Mesenchymal stem cell (in vitro differentiated cells and primary cell): ENCODE data around the gene ANTXR2.

Experiments used
- DNase-seq: peaks from one replicate; pipeline ENCODE4 v3.0.0-alpha.2; 2013
- H2AFZ ChIP-seq: one replicate; pipeline ENCODE4 v1.6.1; 2013; ENCODE audit warnings: low read depth, mild to moderate bottlenecking, control low read depth, inconsistent platforms, low read length, moderate library complexity
- H2AK5ac ChIP-seq: 2 replicates; pipeline ENCODE4 v1.6.1; 2013; ENCODE audit warnings: low read length, moderate library complexity, mild to moderate bottlenecking, inconsistent platforms; ENCODE audit not compliant: severe bottlenecking
- H2BK120ac ChIP-seq: one replicate; pipeline ENCODE4 v1.6.1; 2013; ENCODE audit warnings: low read depth, mild to moderate bottlenecking, inconsistent platforms, low read length, moderate library complexity
- H2BK12ac ChIP-seq, 2 experiments: one replicate each; pipeline ENCODE4 v1.6.1; 2013; ENCODE audit warnings: inconsistent platforms in 2 of 2, low read length in 2 of 2, mild to moderate bottlenecking in 2 of 2, moderate library complexity in 2 of 2, control low read depth in 1 of 2
- H2BK15ac ChIP-seq: one replicate; pipeline ENCODE4 v1.6.1; 2013; ENCODE audit warnings: mild to moderate bottlenecking, low read depth, inconsistent platforms; ENCODE audit not compliant: poor library complexity, severe bottlenecking
- H2BK5ac ChIP-seq: 2 replicates; pipeline ENCODE4 v1.6.1; 2013; ENCODE audit warnings: low read depth, mild to moderate bottlenecking, low read length, control low read depth, inconsistent platforms; ENCODE audit not compliant: poor library complexity, severe bottlenecking
- H3K14ac ChIP-seq, 2 experiments: one replicate each; pipeline ENCODE4 v1.6.1; 2013; ENCODE audit warnings: inconsistent platforms in 2 of 2, low read length in 2 of 2, control low read depth in 1 of 2, mild to moderate bottlenecking in 1 of 2, moderate library complexity in 1 of 2
- H3K18ac ChIP-seq, 2 experiments: one replicate each; pipeline ENCODE4 v1.6.1; 2013; ENCODE audit warnings: inconsistent platforms in 2 of 2, low read length in 2 of 2, control low read depth in 1 of 2, low read depth in 1 of 2, mild to moderate bottlenecking in 1 of 2
- H3K23ac ChIP-seq, 2 experiments: one replicate each; pipeline ENCODE4 v1.6.1; 2013; ENCODE audit warnings: inconsistent platforms in 2 of 2, low read length in 2 of 2, mild to moderate bottlenecking in 2 of 2, moderate library complexity in 2 of 2, control low read depth in 1 of 2
- H3K27ac ChIP-seq: 2 replicates; pipeline ENCODE4 v1.5.1; 2013; ENCODE audit warnings: mild to moderate bottlenecking, moderate library complexity, low read length, control low read depth, inconsistent platforms; ENCODE audit not compliant: poor library complexity, severe bottlenecking
- H3K27me3 ChIP-seq, 2 experiments: 2 replicates each; pipeline versions ENCODE4 v1.6.1 to v1.7.0; 2013; ENCODE audit warnings: low read length in 2 of 2, mild to moderate bottlenecking in 2 of 2, moderate library complexity in 2 of 2, control low read depth in 1 of 2, inconsistent platforms in 1 of 2; ENCODE audit not compliant: control insufficient read depth in 1 of 2, insufficient read depth in 1 of 2
- H3K36me3 ChIP-seq, 2 experiments: 2 replicates each; pipeline versions ENCODE4 v1.6.1 to v1.7.0; 2013; ENCODE audit warnings: low read length in 2 of 2, control low read depth in 1 of 2, inconsistent platforms in 1 of 2, low read depth in 1 of 2, mild to moderate bottlenecking in 1 of 2; ENCODE audit not compliant: insufficient read depth in 2 of 2, control insufficient read depth in 1 of 2
- H3K4ac ChIP-seq, 2 experiments: one replicate each; pipeline ENCODE4 v1.6.1; 2013; ENCODE audit warnings: inconsistent platforms in 2 of 2, low read length in 2 of 2, mild to moderate bottlenecking in 2 of 2, moderate library complexity in 2 of 2, control low read depth in 1 of 2, low read depth in 1 of 2
- H3K4me1 ChIP-seq: 2 replicates; pipeline ENCODE4 v1.6.1; 2013; ENCODE audit warnings: low read depth, low read length, control low read depth; ENCODE audit not compliant: control insufficient read depth, insufficient read depth
- H3K4me2 ChIP-seq: 2 replicates; pipeline ENCODE4 v1.6.1; 2013; ENCODE audit warnings: low read length, mild to moderate bottlenecking, inconsistent platforms; ENCODE audit not compliant: poor library complexity, severe bottlenecking
- H3K4me3 ChIP-seq, 2 experiments: 2 replicates each; pipeline versions ENCODE4 v1.5.1 to v1.7.0; 2013; ENCODE audit warnings: low read length in 2 of 2, mild to moderate bottlenecking in 2 of 2, control low read depth in 1 of 2, low read depth in 1 of 2; ENCODE audit not compliant: insufficient read depth in 1 of 2
- H3K79me1 ChIP-seq: replicated peaks from 2 replicates; pipeline ENCODE4 v1.6.1; 2013; ENCODE audit warnings: mild to moderate bottlenecking, control low read depth, low read length, inconsistent platforms; ENCODE audit not compliant: poor library complexity, severe bottlenecking
- H3K9ac ChIP-seq: 2 replicates; pipeline ENCODE4 v1.7.0; 2013; ENCODE audit warnings: mild to moderate bottlenecking, low read length, moderate library complexity
- H3K9me3 ChIP-seq: 2 replicates; pipeline ENCODE4 v1.7.0; 2013; ENCODE audit warnings: mild to moderate bottlenecking, low read length; ENCODE audit not compliant: control insufficient read depth
- H4K8ac ChIP-seq: one replicate; pipeline ENCODE4 v1.6.1; 2013; ENCODE audit warnings: inconsistent platforms, mild to moderate bottlenecking, low read length, moderate library complexity
- H4K91ac ChIP-seq: one replicate; pipeline ENCODE4 v1.6.1; 2013; ENCODE audit warnings: mild to moderate bottlenecking, low read length, inconsistent platforms
- WGBS: methylation state at CpG from one replicate; pipeline ENCODE4 v1.1.7; 2013; ENCODE audit warnings: mixed read lengths; 5-methylcytosine and 5-hydroxymethylcytosine counted together

The ANTXR2 gene

GRCh38 chr4:79864500-79865200 lies 208.4 kb downstream of the ANTXR2 start:
- Histone ChIP-seq H4K8ac (no peak overlapping the region), H3K4ac (no peak overlapping the region), H2BK5ac (peak overlapping the region; percentile 14), H2AK5ac (no peak overlapping the region), H2AFZ (no peak overlapping the region), H3K4me2 (peak overlapping the region; percentile 20), H3K9ac (no peak overlapping the region), H2BK12ac (no peak overlapping the region), H3K18ac (no peak overlapping the region), H3K27me3 (no peaks in the 10 kb centered on the region), H3K27ac (peak overlapping the region; percentile 88), H3K36me3 (no peaks in the 10 kb centered on the region), H3K79me1 (no peaks in the 10 kb centered on the region), H3K4me3 (no peak overlapping the region), H3K14ac (no peak overlapping the region), H3K23ac (no peak overlapping the region), H2BK15ac (no peak overlapping the region), H3K4me1 (no peaks in the 10 kb centered on the region), H2BK120ac (no peak overlapping the region), H3K9me3 (no peaks in the 10 kb centered on the region), H4K91ac (no peak overlapping the region)
- WGBS, result 92% methylated on average over 2 of the region's 3 CpGs
- no peak for DNase-seq

- whole genome bisulfite sequencing, result 96% methylated on average over 2 of the region's 3 CpGs
These were observed 209.7 kb downstream of the ANTXR2 start for GRCh38 chr4:79863333-79863732.

GRCh38 chr4:79862821-79863220 lies 210.2 kb downstream of the ANTXR2 start:
- DNase-seq, result no peak
- H2AFZ ChIP-seq, result no peak overlapping the region
- no peak overlapping the region for H3K23ac ChIP-seq
- H2AK5ac ChIP-seq, result no peak overlapping the region
- WGBS, result 76% methylated on average over 3 of the region's 3 CpGs
- H2BK5ac ChIP-seq, result no peak overlapping the region
- no peak overlapping the region for H3K4ac ChIP-seq
- H3K27ac ChIP-seq, result no peak overlapping the region
- peak overlapping the region in 1 of 2 experiments; percentile 1 for H3K18ac ChIP-seq
- no peaks in the 10 kb centered on the region for H3K36me3 ChIP-seq
- no peak overlapping the region for H4K91ac ChIP-seq
- H3K9me3 ChIP-seq, result no peaks in the 10 kb centered on the region
- H2BK120ac ChIP-seq, result no peak overlapping the region
- no peak overlapping the region for H2BK12ac ChIP-seq
- no peak overlapping the region for H2BK15ac ChIP-seq
- H3K4me2 ChIP-seq, result no peak overlapping the region
- no peaks in the 10 kb centered on the region for H3K27me3 ChIP-seq
- no peak overlapping the region for H4K8ac ChIP-seq
- H3K4me3 ChIP-seq, result no peak overlapping the region
- no peaks in the 10 kb centered on the region for H3K79me1 ChIP-seq
- no peaks in the 10 kb centered on the region for H3K4me1 ChIP-seq
- no peak overlapping the region for H3K9ac ChIP-seq
- H3K14ac ChIP-seq, result no peak overlapping the region

More at GRCh38 chr4:79863333-79863732, 209.7 kb downstream of the ANTXR2 start:
- H2AFZ ChIP-seq, result no peak overlapping the region
- H3K14ac ChIP-seq, result no peak overlapping the region
- no peak overlapping the region for H3K4me3 ChIP-seq
- H2BK15ac ChIP-seq, result no peak overlapping the region
- H3K36me3 ChIP-seq, result no peaks in the 10 kb centered on the region
- no peak overlapping the region for H2BK12ac ChIP-seq
- no peak overlapping the region for H3K4ac ChIP-seq
- no peaks in the 10 kb centered on the region for H3K27me3 ChIP-seq
- no peak overlapping the region for H2AK5ac ChIP-seq
- H4K8ac ChIP-seq, result no peak overlapping the region
- H3K27ac ChIP-seq, result no peak overlapping the region
- no peak overlapping the region for H2BK5ac ChIP-seq
- no peaks in the 10 kb centered on the region for H3K9me3 ChIP-seq
- no peaks in the 10 kb centered on the region for H3K79me1 ChIP-seq
- H2BK120ac ChIP-seq, result no peak overlapping the region
- no peak overlapping the region for H4K91ac ChIP-seq
- H3K18ac ChIP-seq, result no peak overlapping the region
- no peak overlapping the region for H3K9ac ChIP-seq
- no peak overlapping the region for H3K23ac ChIP-seq
- H3K4me2 ChIP-seq, result no peak overlapping the region
- no peak for DNase-seq
- no peaks in the 10 kb centered on the region for H3K4me1 ChIP-seq

- no peaks in the 10 kb centered on the region for H3K9me3 ChIP-seq
- no peak overlapping the region for H3K4ac ChIP-seq
- no peak overlapping the region for H2AFZ ChIP-seq
- H3K18ac ChIP-seq, result no peak overlapping the region
- H2BK15ac ChIP-seq, result no peak overlapping the region
- no peaks in the 10 kb centered on the region for H3K79me1 ChIP-seq
- H3K14ac ChIP-seq, result no peak overlapping the region
- no peak for DNase-seq
- H2AK5ac ChIP-seq, result no peak overlapping the region
- no peak overlapping the region for H3K4me2 ChIP-seq
- H4K8ac ChIP-seq, result no peak overlapping the region
- no peak overlapping the region for H3K9ac ChIP-seq
- H3K4me1 ChIP-seq, result no peaks in the 10 kb centered on the region
- H2BK5ac ChIP-seq, result no peak overlapping the region
- H3K27ac ChIP-seq, result no peak overlapping the region
- H3K23ac ChIP-seq, result no peak overlapping the region
- H2BK120ac ChIP-seq, result no peak overlapping the region
- WGBS, result 92% methylated on average over 1 of the region's 1 CpG
- no peak overlapping the region for H3K4me3 ChIP-seq
- H3K27me3 ChIP-seq, result no peaks in the 10 kb centered on the region
- no peak overlapping the region for H2BK12ac ChIP-seq
- no peak overlapping the region for H4K91ac ChIP-seq
- H3K36me3 ChIP-seq, result no peaks in the 10 kb centered on the region
These were observed 215.2 kb downstream of the ANTXR2 start for GRCh38 chr4:79857811-79858210.
